Measurements from ENCODE around the gene EP400.

DNA sequence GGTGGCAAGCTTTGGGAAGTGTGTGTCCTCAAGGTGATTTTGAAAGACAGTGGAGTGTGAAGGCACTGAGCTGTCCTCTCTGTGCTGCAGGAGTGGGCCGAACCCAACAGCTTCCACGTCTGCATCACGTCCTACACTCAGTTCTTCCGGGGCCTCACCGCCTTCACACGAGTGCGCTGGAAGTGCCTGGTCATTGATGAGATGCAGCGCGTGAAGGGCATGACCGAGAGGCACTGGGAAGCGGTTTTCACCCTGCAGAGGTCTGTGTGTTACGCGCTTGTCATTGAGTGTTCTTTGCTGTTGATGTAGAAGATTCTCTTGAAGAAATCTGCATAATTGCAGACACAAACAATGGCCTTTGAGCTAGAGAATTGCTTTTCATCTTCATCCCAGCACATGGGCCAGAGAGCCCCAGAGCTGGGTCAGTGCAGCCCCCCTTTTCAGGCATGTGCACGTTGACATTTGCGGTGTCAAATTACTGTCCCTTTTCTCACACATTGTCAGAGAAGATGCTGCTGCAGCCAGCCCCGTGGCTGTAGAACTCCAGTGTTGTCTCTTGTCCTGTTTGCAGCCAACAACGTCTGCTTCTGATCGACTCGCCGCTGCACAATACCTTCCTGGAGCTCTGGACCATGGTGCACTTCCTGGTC, 63.3 kb downstream of the EP400 start:
- TF ChIP-seq, protein P1, sequence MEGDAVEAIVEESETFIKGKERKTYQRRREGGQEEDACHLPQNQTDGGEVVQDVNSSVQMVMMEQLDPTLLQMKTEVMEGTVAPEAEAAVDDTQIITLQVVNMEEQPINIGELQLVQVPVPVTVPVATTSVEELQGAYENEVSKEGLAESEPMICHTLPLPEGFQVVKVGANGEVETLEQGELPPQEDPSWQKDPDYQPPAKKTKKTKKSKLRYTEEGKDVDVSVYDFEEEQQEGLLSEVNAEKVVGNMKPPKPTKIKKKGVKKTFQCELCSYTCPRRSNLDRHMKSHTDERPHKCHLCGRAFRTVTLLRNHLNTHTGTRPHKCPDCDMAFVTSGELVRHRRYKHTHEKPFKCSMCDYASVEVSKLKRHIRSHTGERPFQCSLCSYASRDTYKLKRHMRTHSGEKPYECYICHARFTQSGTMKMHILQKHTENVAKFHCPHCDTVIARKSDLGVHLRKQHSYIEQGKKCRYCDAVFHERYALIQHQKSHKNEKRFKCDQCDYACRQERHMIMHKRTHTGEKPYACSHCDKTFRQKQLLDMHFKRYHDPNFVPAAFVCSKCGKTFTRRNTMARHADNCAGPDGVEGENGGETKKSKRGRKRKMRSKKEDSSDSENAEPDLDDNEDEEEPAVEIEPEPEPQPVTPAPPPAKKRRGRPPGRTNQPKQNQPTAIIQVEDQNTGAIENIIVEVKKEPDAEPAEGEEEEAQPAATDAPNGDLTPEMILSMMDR (IDR thresholded peaks at IDR 0.05; ENCODE audit: insufficient read depth, low read length, poor library complexity, severe bottlenecking), result no peak
- no peak for TF ChIP-seq EZH2phosphoT487 (conservative IDR thresholded peaks at IDR 0.05; ENCODE audit: low read length)
